GM19468 (cell line): ENCODE data around the gene SMIM1.
"Not testable (repeated sequence)": the region's sequence is repeated elsewhere in the genome, so short reads cannot be mapped to it uniquely, and the experiment has no call there.

Experiments
- ATAC-seq: cut with Tn5 transposase; IDR thresholded peaks from one replicate; pipeline ENCODE4 v1.9.1; 2021; ENCODE audit warnings: mild to moderate bottlenecking, moderate library complexity, moderate number of reproducible peaks; ENCODE audit not compliant: unreplicated experiment; ENCODE audit errors: extremely low read depth

Gene SMIM1

DNA sequence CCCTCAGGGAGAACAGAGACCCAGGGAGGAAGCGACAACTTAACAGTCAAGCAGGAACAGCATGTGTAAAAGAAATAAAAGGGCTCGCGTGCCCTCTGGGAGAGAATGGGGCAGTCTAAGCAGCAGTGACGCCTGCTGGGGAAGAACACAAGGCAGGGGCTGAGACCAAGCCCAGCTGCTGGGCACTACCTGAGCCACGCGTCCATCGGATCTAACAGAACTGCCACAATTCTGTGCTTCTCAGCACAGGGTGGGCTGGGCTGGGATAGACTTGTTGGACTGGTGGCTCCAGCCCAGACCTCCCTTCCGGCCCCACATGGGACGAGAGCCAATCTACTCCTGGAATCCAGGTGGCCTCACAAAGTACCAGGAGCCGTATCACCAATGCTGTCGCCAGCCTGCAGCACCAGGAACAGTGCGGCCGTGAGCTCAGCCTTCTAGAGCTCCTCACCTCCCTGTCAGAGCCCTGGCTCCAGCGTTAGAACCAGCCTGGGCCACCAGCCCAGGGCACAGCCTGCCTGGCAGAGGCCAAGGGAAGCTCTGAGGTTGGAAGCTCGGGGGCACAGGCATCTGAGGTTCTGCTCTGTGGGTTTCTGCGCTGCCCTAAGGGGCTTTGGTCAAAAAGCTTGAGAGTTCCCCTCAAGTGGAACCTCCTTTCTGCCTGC lies 16.3 kb downstream of the SMIM1 start:
- no peak for ATAC-seq

DNA sequence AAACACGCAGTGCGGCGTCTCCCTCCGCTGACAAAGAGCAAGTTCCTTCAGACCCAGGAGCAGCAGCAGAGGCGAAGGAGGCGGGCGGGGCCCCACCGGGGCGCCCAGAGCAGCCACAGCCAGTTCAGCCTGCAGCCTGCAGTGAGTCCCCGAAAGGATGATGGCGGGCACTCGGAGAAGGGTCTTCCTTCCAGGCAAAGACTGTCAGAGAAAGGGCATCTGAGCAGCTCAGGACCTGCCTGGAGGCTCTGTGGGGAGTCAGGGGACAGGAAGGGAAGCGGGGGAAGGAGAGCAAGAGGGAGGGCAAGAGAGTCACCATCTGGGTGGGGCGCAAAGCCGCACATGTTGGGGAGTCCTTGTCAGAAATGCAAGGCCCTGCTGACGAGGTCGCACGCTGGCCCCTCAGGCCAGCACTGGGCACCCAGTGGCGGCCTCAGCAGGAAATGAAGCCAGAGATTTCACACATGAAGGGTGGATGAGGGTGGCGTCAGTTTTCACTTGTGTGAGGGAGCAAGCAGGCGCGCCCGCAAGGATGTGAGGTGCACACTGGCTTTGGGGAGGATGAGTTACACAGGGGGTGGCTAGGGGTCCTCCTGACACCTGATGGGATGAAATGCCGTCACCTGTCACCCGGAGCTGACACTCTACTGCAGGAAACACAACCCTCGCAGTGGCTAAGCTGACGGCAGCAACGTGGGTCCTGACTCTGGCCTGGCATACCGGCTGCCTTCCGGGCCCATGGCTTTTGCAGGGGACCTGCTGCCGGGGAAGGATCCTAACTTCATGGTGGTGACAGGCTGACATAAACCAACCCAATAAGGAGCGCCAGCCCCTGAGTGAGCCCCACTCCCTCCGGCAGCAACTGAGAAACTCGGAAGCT lies 17.1 kb downstream of the SMIM1 start:
- ATAC-seq: no peak

DNA sequence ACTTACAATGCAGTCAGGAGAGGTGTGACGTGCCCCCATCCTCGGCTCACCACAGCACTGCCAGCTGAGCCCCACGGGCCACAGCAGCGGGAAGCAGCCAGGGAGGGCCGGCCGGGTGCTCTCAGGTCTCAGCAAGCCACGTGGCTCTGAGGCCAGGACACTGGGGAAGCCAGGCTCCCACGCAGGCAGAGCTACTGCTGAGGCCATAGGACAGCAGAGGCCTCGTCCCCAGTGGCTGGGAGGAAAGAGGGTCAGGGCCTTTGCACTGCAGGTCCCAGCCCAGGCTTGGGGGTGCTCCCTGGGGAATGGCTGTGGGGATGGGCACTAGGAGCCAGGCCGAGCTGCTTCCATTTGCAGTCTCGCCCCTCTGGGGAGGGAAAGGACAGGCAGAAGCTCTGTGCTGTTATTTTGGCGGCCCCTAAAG lies 18.0 kb downstream of the SMIM1 start:
- no peak for ATAC-seq

DNA sequence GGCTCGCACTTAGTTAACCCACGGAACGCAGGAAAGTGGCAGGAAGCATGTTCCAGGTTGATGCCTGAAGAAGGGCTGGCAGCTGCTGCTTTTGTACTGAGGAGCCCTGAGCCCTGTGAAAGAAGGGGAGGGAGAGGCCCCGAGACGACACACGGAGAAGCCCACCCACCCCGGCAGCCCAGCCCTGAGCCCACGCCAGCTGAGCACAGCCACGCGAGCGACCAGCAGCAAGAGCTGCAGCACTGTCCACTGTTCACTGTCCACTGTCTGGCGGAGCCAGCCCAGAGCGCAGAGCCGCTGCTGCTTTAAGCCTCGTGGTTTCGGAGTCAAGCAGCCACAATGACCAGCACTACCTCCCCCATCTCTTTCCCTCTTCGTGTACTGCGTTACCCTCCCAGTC lies 18.4 kb downstream of the SMIM1 start:
- no peak for ATAC-seq

DNA sequence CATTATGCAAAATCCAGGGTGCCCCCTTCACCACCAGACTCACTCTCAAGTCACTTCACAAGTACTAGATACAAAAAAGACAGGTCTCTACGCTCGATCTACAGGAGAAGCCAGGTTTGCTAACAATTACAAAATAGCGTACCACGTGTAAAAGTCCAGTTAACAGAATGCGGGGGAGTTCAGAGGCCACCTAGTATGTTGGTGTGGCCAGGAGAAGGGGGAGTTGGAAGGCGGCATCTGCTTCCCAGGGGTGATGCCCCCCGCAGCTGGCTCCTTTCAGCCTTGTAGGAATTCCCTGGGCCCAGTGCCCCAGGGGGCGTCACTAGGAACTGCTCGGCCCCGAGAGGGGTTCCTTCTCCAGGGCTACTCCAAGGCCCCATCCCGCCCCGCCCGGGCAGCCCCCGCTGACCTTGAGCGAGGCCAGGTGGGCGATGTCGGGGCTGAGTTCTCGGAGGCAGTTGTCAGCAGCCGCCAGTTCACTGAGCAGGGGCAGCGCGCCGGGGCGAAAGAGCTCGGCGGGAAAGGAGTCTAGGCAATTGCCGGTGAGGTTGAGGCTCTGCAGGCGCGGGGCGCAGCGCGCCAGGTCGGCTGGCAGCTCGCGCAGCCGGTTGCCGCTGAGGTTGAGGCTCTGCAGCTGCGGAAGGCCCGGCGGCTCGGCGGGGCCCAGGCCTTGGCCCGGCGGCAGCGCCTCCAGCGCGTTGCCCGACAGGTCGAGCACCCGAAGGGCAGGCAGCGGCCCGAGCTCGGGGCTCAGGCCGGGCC lies 23.1 kb downstream of the SMIM1 start:
- ATAC-seq: no peak

DNA sequence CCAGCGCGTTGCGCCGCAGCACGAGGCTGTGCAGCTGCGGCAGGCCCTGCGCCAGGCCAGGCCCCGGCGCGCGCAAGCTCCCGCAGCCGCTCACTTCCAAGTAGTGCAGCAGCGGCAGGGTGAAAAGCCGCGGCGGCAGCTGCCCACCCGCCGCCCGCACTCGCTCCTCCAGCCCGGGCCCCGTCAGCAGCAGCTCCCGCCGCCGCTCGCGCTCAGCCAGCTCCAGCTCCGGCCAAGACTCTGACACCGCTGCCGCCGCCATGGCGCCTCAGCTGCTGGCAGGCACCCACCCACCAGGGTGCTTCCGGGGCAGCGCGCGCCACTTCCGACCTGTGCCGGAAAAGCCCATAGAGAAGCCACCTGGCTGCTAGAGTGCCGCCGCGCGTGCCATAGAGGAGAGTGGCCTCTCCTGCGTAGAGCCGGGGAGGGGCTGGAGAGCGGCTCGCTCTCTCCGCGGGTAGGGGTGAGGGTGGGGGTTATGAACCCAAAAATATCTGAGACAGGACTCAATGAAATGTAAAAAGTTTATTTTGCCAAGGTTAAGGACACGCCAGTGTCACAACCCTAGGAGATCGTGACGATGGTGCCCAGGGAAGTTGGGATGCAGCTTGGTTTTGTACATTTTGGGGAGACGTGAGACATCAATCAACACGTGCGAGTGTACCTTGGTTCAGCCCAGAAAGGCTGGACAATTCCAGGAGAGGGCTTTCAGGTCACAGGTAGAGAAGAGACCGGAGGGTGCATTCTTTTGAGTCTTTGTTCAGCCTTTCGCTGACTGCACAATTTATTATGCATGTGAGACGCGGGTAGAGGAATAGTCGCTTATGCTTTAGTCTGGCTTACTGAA lies 23.9 kb downstream of the SMIM1 start, which contains the start of gene LRRC47:
LRRC47 (minus strand) TSS at position 284 of the 847 bp plus-strand sequence; CDS start at position 262, 22 bp downstream.
- ATAC-seq: peak; percentile 93

DNA sequence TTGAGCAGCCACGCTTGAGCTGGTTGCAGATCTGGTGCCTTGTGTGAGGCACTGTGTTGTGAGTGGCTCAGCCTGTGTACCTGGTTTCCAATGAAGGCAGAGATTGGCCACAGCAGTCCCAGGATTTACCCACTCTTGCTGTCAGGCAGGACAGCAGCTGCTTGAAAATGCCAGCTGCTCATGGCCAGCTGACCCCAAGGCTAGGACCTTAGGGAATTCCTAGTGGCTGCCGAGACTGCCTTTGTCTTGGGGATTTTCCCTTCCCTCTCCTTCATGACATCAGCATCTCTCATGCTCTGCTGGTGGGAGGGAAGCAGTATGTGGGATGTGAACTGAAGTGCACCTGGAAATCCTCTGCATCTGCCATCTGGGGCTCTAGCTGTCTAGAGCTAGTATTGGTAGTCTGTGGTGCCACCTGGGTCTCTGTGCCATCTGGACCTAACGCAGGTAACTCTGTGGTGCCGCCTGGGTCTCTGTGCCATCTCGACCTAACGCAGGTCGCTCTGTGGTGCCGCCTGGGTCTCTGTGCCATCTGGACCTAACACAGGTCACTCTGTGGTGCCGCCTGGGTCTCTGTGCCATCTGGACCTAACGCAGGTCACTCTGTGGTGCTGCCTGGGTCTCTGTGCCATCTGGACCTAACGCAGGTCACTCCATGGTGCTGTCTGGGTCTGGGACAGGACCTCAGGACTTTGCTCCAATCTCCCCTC lies 27.6 kb downstream of the SMIM1 start:
- no peak for ATAC-seq

DNA sequence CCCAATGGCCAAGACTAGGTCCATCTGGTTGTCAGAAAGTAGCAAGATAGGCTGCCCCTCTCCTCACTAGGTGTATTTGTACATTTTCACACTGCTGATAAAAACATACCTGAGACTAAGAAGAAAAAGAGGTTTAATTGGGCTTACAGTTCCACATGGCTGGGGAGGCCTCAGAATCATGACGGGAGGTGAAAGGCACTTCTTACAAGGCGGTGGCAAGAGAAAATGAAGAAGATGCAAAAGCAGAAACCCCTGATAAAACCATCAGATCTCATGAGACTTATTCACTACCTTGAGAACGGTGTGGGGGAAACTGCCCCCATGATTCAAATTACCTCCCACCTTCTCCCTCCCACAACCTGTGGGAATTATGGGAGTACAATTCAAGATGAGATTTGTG lies 28.2 kb downstream of the SMIM1 start:
- not testable (repeated sequence) for ATAC-seq

DNA sequence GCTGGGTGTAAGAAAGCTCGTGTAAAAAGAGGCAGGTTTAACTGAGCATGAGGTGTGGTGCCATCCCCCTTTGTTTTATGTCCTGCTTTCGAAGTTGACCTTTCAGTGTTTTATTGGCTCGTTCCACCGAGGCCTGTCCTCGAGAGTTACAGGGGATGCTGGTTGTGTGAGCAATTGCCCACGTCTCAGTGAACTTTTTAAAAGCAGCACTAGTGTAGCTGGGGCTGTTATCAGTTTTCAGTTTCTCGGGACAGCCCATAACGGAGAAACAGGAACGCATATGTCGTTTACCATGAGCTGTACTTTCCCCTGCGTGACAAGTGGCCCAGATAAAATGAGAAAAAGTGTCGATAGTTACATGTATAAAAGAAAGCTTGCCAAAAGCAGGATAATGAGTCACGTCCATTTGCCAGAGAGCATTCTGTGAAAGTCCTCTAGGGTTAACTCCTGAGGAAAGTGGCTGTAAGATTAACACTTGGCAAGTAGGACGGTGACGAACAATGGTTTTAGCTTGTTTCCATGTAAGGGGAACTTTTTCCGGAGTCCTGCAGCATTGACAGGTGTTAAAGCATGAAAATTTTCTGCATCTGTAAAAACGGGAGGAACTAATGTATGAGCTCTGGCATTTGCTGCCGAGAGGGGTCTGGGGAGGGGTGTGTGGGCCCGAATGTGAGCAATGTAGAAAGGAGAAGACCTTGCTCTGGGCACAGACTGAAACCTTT lies 31.5 kb downstream of the SMIM1 start:
- ATAC-seq: no peak

DNA sequence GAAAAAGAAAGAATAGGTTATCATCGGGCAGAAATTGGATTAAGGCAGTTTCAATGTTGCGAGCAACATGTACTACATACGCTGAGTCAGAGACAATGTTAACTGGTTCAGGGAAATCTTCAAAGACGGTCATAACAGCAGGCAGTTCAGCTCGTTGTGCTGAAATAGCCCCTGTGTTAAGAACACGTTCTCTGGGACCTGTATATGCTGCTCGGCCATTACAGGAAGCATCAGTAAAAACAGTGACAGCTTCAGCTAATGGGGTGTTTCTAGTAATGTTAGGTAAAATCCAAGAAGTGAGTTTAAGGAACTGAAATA lies 32.0 kb downstream of the SMIM1 start:
- not testable (repeated sequence) for ATAC-seq

DNA sequence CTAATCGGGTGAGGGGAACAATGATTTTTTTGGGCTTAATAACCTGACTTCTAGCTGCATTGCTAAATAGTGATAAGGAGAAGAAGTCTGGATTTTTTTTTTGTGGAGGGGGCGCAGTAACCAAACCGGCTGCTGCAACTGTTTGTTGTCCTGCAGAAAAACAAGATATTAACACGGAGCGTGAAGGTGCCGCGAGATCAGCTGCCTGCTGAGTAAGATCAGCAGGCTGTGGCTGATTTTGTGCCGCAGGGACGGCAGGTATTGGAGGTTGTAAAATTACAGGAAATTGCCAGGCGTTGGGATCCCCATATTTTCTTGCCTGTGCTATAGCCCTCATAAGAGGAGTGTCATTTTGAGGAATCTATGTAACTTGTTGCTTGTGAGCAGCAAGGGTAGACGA lies 32.5 kb downstream of the SMIM1 start:
- no peak for ATAC-seq

DNA sequence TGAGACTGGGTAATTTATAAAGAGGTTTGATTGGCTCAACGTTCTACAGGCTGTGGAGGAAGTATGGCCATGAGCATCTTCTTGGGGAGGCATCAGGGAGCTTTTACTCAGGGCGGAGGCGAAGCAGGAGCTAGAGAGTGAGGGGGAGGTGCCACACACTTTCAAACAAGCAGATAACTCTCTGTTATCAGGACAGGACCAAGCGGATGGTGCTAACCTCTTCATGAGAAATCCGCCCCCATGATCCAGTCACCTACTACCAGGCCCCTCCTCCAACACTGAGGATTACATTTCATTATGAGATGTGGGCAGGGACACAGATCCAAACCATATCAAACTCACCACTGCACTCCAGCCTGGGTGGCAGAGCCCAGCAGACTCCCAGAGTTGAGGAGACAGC lies 35.2 kb downstream of the SMIM1 start:
- ATAC-seq: no peak

DNA sequence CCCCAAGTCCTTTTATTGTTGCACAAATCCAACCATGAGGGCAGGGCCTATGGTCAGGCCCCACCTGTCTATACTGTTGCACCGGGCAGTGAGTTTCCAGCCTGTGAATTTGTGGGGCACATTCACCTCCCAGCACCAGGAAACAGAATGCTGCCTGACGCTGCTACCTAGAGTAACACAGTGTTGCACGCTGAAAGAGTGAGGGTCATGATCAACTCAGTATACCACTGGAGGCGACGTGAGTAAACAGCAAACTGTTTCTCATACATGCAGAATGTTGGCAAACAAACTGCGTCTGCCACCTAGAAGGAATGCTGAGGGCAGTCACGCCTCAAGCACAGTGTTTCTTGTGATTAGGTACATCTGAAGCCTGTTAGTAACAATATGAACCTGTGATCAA lies 37.1 kb downstream of the SMIM1 start:
- ATAC-seq: no peak

DNA sequence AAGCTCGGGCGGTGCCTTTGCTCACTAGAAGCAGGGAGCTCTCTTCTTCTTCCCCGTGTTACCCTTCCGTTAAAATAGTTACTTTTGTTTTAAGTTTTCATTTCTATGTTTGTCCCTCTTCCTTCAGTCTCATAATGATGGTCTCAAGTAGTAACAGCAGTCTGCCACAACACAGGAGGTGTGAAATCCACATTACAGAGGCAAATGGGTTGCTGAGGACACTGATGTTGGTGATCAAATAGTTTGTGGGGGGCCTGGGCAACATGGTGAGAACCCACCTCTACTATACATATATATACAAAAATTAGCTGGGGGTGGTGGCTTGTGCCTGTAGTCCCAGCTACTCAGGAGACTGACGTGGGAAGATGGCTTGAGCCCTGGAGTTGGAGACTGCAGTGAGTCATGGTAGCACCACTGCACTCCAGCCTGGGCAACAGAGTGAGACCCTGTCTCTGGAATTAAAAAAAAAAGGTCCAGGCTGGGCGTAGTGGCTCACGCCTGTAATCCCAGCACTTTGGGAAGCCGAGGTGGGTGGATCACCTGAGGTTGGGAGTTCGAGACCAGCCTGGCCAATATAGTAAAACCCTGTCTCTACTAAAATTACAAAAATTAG lies 37.7 kb downstream of the SMIM1 start:
- not testable (repeated sequence) for ATAC-seq

DNA sequence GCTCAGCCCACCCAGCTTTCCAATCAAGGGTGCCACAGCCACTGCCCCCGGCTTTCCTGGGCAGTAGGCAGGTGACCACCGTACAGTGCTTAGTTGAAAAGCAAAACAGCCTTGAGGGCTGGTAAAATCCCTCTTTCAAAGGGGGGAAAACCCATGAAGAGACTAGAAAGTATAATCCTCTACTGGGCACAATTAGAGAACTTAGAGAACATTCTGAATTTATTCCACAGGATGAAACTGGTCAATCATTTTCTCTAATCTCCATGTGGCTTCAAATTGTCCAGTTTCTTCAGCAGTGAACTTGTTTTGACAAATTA lies 39.0 kb downstream of the SMIM1 start:
- no peak for ATAC-seq

DNA sequence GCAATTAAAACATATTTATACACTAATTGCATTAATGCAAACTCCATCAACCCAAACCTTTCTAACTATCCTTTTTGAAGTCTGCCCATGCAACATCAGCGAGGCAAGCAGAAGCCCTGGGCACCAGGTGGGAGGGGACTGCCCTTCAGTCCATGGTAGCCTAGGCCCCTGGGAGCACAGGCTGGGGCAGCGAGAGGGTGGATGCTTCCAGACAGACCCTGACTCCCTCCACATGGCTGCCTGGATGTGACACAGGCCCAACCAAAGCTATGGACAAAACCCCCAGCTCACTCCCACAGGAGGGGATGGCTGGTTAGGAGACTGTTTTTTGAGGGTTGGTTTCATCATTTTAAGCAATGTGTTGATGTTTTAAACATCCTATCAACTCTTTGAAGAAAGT lies 41.5 kb downstream of the SMIM1 start:
- ATAC-seq: no peak

DNA sequence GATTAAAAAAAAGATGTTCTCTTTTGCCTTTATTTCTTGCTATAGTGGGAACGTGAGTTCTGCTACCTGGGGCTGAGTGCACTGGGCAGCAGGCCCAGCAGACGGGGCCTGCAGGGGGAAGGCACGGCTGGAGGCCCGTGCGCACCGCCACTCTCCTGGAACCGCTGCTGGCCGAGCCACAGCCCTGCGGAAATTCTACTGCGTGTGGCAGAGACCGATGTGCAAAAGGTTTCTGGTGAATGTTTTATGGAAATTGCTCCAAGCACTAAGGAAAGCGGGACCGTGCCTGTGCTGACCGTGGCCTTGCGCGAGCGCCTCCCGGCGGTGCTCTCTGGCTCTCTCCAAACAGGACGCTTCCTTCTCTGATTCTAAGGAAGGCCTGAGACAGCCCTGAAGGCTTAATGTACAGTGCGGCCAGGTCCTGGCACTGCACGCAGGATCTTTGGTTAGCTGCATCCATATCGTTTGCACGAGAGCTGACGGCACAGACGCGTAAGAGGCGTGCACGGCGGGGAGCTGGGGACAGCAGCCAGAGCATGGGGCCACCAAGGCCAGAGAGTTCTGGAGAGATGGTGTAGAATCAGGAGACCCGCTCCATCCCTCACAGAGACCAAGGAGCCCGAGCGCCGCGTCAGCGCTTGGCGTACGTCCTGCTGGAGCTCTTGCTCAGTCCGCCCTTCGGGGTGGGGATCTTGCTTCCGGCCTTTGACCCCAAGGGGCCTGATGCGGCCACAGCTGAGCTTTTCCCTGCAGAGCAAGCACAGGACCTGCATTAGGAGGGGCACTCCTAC lies 42.4 kb downstream of the SMIM1 start:
- ATAC-seq: no peak
